ENCODE measurements around the gene SPATA3. TPM values are rescaled to one million over a fixed set of nuclear protein-coding genes. Genes with fewer than 3 reads are reported as not detected.
A peak's percentile ranks its signal among the peaks of the same experiment; 100 is the strongest.

The SPATA3 gene
- total and polyA plus RNA-seq, 2 experiments from 2014 or later = not detected

- no peaks in the 10 kb centered on the region for H3K27me3 ChIP-seq
- H2AFZ ChIP-seq = peak overlapping the region; percentile 53
- no peaks in the 10 kb centered on the region for H3K79me2 ChIP-seq
- 50% methylated on average over 13 of the region's 15 CpGs for WGBS (ENCODE audit: low lambda C conversion rate, missing lambda C conversion rate)
- peak overlapping the region; percentile 14 for H3K27ac ChIP-seq
- H3K4me1 ChIP-seq (ENCODE audit: insufficient read depth) = no peaks in the 10 kb centered on the region
- TF ChIP-seq EZH2 (IDR thresholded peaks at IDR 0.05; ENCODE audit: borderline replicate concordance) (no peak), EZH2phosphoT487 (IDR thresholded peaks at IDR 0.05; ENCODE audit: low read depth, severe bottlenecking, unreplicated experiment) (no peak), CTCF (IDR thresholded peaks at IDR 0.05; ENCODE audit: poor library complexity) (no peak)
- no peaks in the 10 kb centered on the region for H4K20me1 ChIP-seq (ENCODE audit: insufficient read depth, poor library complexity, severe bottlenecking)
- no peaks in the 10 kb centered on the region for H3K36me3 ChIP-seq (replicated peaks; ENCODE audit: insufficient read depth, low read depth)
- H3K9me3 ChIP-seq (ENCODE audit: low read depth) = no peaks in the 10 kb centered on the region
- no peak for DNase-seq (ENCODE audit: low spot score)
- H3K9me2 ChIP-seq (replicated peaks; ENCODE audit: insufficient read depth) = no peaks in the 10 kb centered on the region
- peak overlapping the region; percentile 96 for H3K4me2 ChIP-seq
- H3K4me3 ChIP-seq = no peak overlapping the region
Observed at GRCh38 chr2:230986520-230987136, 9.3 kb upstream of the SPATA3 start.

- peak; percentile 91 for DNase-seq (ENCODE audit: low spot score)
- 14% methylated on average over 34 of the region's 34 CpGs for WGBS (ENCODE audit: low lambda C conversion rate, missing lambda C conversion rate)
- TF ChIP-seq CTCF (IDR thresholded peaks at IDR 0.05; ENCODE audit: poor library complexity) (peak; percentile 97), EZH2 (IDR thresholded peaks at IDR 0.05; ENCODE audit: borderline replicate concordance) (no peak)
- Histone ChIP-seq H3K27ac (peak overlapping the region; percentile 14), H4K20me1 (ENCODE audit: insufficient read depth, poor library complexity, severe bottlenecking) (no peaks in the 10 kb centered on the region), H2AFZ (peak overlapping the region; percentile 53), H3K9me2 (replicated peaks; ENCODE audit: insufficient read depth) (no peaks in the 10 kb centered on the region), H3K27me3 (no peaks in the 10 kb centered on the region), H3K4me2 (peak overlapping the region; percentile 96), H3K9me3 (ENCODE audit: low read depth) (no peaks in the 10 kb centered on the region), H3K79me2 (no peaks in the 10 kb centered on the region), H3K4me3 (no peak overlapping the region), H3K36me3 (replicated peaks; ENCODE audit: insufficient read depth, low read depth) (no peaks in the 10 kb centered on the region), H3K4me1 (ENCODE audit: insufficient read depth) (no peaks in the 10 kb centered on the region)
Observed at GRCh38 chr2:230987137-230988020, 8.5 kb upstream of the SPATA3 start.

GRCh38 chr2:230989731-230990130 lies 6.2 kb upstream of the SPATA3 start:
- DNase-seq (ENCODE audit: low spot score) = no peak
- TF ChIP-seq CTCF (IDR thresholded peaks at IDR 0.05; ENCODE audit: poor library complexity) (no peak), EZH2phosphoT487 (IDR thresholded peaks at IDR 0.05; ENCODE audit: low read depth, severe bottlenecking, unreplicated experiment) (no peak), EZH2 (IDR thresholded peaks at IDR 0.05; ENCODE audit: borderline replicate concordance) (no peak)
- Histone ChIP-seq H3K4me3 (no peak overlapping the region), H3K9me2 (replicated peaks; ENCODE audit: insufficient read depth) (no peaks in the 10 kb centered on the region), H3K27ac (no peak overlapping the region), H3K79me2 (no peaks in the 10 kb centered on the region), H3K9me3 (ENCODE audit: low read depth) (no peaks in the 10 kb centered on the region), H3K36me3 (replicated peaks; ENCODE audit: insufficient read depth, low read depth) (no peaks in the 10 kb centered on the region), H3K4me2 (no peak overlapping the region), H2AFZ (no peak overlapping the region), H3K4me1 (ENCODE audit: insufficient read depth) (no peaks in the 10 kb centered on the region), H4K20me1 (ENCODE audit: insufficient read depth, poor library complexity, severe bottlenecking) (no peaks in the 10 kb centered on the region), H3K27me3 (no peaks in the 10 kb centered on the region)
- 93% methylated on average over 21 of the region's 21 CpGs for WGBS (ENCODE audit: low lambda C conversion rate, missing lambda C conversion rate)

Data from hepatocyte (in vitro differentiated cells).